ENCODE results near the gene S100A10.

GRCh38 chr1:151943591-151943990, 50.1 kb downstream of the S100A10 start:
- no peak for TF ChIP-seq POLR2A (IDR thresholded peaks at IDR 0.05; ENCODE audit: low read depth)
- TF ChIP-seq CTCF (IDR thresholded peaks at IDR 0.05): no peak
